Measurements from ENCODE around the gene TFPI2. TPM values are rescaled to one million over a fixed set of nuclear protein-coding genes. Genes with fewer than 3 reads are reported as not detected.

TFPI2 gene
- total RNA-seq, 4 donors from 2014 or later = 1.3 to 3.7 (median 1.5) TPM; not detected in 1

GRCh38 chr7:93861325-93861949, 29.1 kb downstream of the TFPI2 start:
- no peaks in the 10 kb centered on the region for H3K27me3 ChIP-seq
- TF ChIP-seq POLR2A (IDR thresholded peaks at IDR 0.05) (no peak), CTCF (IDR thresholded peaks at IDR 0.05 in 4 of 5, conservative IDR thresholded peaks at IDR 0.05 in 1 of 5) (no peak)
- ATAC-seq (no peak), DNase-seq (no peak)
- H3K27ac ChIP-seq = no peak overlapping the region
- H3K4me1 ChIP-seq = no peaks in the 10 kb centered on the region
- no peaks in the 10 kb centered on the region for H3K36me3 ChIP-seq
- intact Hi-C loops (cut with DNase I; ENCODE audit: low total_unique reads) = no loop called here
- no peak overlapping the region for H3K4me3 ChIP-seq
- in situ Hi-C loops (cut with MboI; ENCODE audit: low sequenced_read_pairs in 4 of 4) = no loop called here
- no peaks in the 10 kb centered on the region for H3K9me3 ChIP-seq

- Histone ChIP-seq H3K27me3 (no peaks in the 10 kb centered on the region), H3K9me3 (no peaks in the 10 kb centered on the region), H3K4me1 (no peaks in the 10 kb centered on the region), H3K36me3 (no peaks in the 10 kb centered on the region), H3K27ac (no peak overlapping the region), H3K4me3 (no peak overlapping the region)
- no peak for TF ChIP-seq POLR2A (IDR thresholded peaks at IDR 0.05)
- TF ChIP-seq CTCF (IDR thresholded peaks at IDR 0.05 in 4 of 5, conservative IDR thresholded peaks at IDR 0.05 in 1 of 5) = no peak
- ATAC-seq (no peak), DNase-seq (no peak)
- intact Hi-C loops (cut with DNase I; ENCODE audit: low total_unique reads) = no loop called here
- in situ Hi-C loops (cut with MboI; ENCODE audit: low sequenced_read_pairs in 4 of 4) = no loop called here
Measured at GRCh38 chr7:93860261-93860660, 30.3 kb downstream of the TFPI2 start.

- Histone ChIP-seq H3K4me3 (no peak overlapping the region), H3K27me3 (no peaks in the 10 kb centered on the region), H3K4me1 (no peaks in the 10 kb centered on the region), H3K9me3 (no peaks in the 10 kb centered on the region), H3K27ac (no peak overlapping the region), H3K36me3 (no peaks in the 10 kb centered on the region)
- ATAC-seq (no peak), DNase-seq (no peak)
- in situ Hi-C loops (cut with MboI; ENCODE audit: low sequenced_read_pairs in 4 of 4) (no loop called here), intact Hi-C loops (cut with DNase I; ENCODE audit: low total_unique reads) (no loop called here)
- no peak for TF ChIP-seq POLR2A (IDR thresholded peaks at IDR 0.05)
- no peak for TF ChIP-seq CTCF (IDR thresholded peaks at IDR 0.05 in 4 of 5, conservative IDR thresholded peaks at IDR 0.05 in 1 of 5)
Measured at GRCh38 chr7:93858857-93859256, 31.7 kb downstream of the TFPI2 start.

GRCh38 chr7:93856323-93856722, 34.2 kb downstream of the TFPI2 start:
- Histone ChIP-seq H3K9me3 (no peaks in the 10 kb centered on the region), H3K4me3 (no peak overlapping the region), H3K4me1 (no peaks in the 10 kb centered on the region), H3K36me3 (no peaks in the 10 kb centered on the region), H3K27me3 (no peaks in the 10 kb centered on the region), H3K27ac (no peak overlapping the region)
- in situ Hi-C loops (cut with MboI; ENCODE audit: low sequenced_read_pairs in 4 of 4) (no loop called here), intact Hi-C loops (cut with DNase I; ENCODE audit: low total_unique reads) (no loop called here)
- TF ChIP-seq POLR2A (IDR thresholded peaks at IDR 0.05) (no peak), CTCF (IDR thresholded peaks at IDR 0.05 in 4 of 5, conservative IDR thresholded peaks at IDR 0.05 in 1 of 5) (no peak)
- ATAC-seq (no peak), DNase-seq (no peak)

- H3K4me3 ChIP-seq = no peak overlapping the region
- TF ChIP-seq CTCF (IDR thresholded peaks at IDR 0.05 in 4 of 5, conservative IDR thresholded peaks at IDR 0.05 in 1 of 5) = no peak
- no peak for TF ChIP-seq POLR2A (IDR thresholded peaks at IDR 0.05)
- H3K27me3 ChIP-seq = no peaks in the 10 kb centered on the region
- intact Hi-C loops (cut with DNase I; ENCODE audit: low total_unique reads) (no loop called here), in situ Hi-C loops (cut with MboI; ENCODE audit: low sequenced_read_pairs in 4 of 4) (no loop called here)
- DNase-seq (no peak), ATAC-seq (no peak)
- no peaks in the 10 kb centered on the region for H3K36me3 ChIP-seq
- no peak overlapping the region for H3K27ac ChIP-seq
- no peaks in the 10 kb centered on the region for H3K4me1 ChIP-seq
- no peaks in the 10 kb centered on the region for H3K9me3 ChIP-seq
Measured at GRCh38 chr7:93855797-93856196, 34.8 kb downstream of the TFPI2 start.
